BE2C (cell line): ENCODE measurements around the gene PRKN.

ENCODE experiments used
- DNase-seq: peaks from one replicate; pipeline ENCODE4 v3.0.0-alpha.2; 2020
- H3K27me3 ChIP-seq: fragments of 250-450 bp; sonication (Bioruptor Pico); 2 replicates; pipeline ENCODE4 v1.5.1; 2020; ENCODE audit warnings: mild to moderate bottlenecking
- H3K36me3 ChIP-seq: fragments of 250-450 bp; sonication (Bioruptor Pico); 2 replicates; pipeline ENCODE4 v1.5.1; 2020; ENCODE audit warnings: mild to moderate bottlenecking
- H3K4me1 ChIP-seq: fragments of 250-450 bp; sonication (Bioruptor Pico); 2 replicates; pipeline ENCODE4 v1.5.1; 2020
- H3K4me3 ChIP-seq: 2 replicates; pipeline ENCODE4 v1.5.1; 2011; ENCODE audit warnings: low read depth, low read length
- H3K9me3 ChIP-seq: fragments of 250-450 bp; sonication (Bioruptor Pico); 2 replicates; pipeline ENCODE4 v1.5.1; 2020
- TF ChIP-seq, protein P1 (sequence below): IDR thresholded peaks from 2 replicates; pipeline ENCODE4 v1.5.1; 2012; ENCODE audit warnings: mild to moderate bottlenecking, low read depth, low read length

The PRKN gene

DNA sequence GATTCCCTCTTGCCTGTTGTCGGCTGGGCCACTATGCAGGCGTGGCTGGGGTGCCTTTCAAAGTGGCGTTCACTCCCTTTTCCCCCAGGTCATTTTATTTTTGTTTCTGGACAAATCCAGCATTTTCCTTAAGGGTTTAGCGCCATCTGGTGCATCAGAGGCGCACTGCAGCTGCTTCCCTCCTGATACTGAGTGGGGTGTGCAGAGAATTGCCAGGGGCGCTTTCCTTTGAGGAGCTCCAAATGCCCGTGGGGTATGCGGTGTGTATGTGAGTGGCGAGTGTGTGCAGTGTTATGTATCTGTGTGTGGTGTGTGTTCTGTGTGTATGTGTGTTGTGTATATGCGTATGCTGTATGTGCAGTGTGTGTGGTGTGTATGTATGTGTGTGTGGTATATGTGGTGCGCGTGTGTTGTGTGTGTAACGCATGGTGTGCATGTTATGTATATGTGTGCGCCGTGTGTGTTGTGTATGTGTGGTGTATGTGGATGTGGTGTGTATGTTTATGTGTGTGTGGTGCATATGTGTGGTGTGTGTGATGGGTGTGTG, 1353.6 kb downstream of the PRKN start:
- H3K4me1 ChIP-seq = no peaks in the 10 kb centered on the region; the same call in none of the 2 replicates
- no peak overlapping the region for H3K4me3 ChIP-seq
- H3K9me3 ChIP-seq = no peaks in the 10 kb centered on the region
- TF ChIP-seq, protein P1, sequence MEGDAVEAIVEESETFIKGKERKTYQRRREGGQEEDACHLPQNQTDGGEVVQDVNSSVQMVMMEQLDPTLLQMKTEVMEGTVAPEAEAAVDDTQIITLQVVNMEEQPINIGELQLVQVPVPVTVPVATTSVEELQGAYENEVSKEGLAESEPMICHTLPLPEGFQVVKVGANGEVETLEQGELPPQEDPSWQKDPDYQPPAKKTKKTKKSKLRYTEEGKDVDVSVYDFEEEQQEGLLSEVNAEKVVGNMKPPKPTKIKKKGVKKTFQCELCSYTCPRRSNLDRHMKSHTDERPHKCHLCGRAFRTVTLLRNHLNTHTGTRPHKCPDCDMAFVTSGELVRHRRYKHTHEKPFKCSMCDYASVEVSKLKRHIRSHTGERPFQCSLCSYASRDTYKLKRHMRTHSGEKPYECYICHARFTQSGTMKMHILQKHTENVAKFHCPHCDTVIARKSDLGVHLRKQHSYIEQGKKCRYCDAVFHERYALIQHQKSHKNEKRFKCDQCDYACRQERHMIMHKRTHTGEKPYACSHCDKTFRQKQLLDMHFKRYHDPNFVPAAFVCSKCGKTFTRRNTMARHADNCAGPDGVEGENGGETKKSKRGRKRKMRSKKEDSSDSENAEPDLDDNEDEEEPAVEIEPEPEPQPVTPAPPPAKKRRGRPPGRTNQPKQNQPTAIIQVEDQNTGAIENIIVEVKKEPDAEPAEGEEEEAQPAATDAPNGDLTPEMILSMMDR = peak; percentile 95
- H3K27me3 ChIP-seq = no peaks in the 10 kb centered on the region
- H3K36me3 ChIP-seq = no peaks in the 10 kb centered on the region
- DNase-seq = peak; percentile 72

DNA sequence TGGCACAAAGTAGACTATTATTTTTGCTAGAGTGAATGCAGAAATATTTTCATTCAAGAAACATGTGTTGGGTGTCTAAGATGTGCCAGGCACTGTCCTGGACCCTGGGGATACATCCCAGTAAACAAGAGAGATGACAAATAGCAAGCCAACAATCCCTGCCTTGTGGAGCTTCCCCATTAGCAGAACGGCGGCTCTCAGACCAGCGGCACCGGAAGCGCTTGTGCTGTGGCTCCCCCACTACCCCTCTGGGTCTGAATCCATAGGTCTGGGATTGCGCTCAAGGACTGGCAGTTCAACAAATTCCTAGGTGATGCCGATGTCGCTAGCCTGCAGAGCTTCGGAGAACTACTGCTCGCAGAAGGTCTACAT, 1355.2 kb downstream of the PRKN start:
- no peaks in the 10 kb centered on the region for H3K36me3 ChIP-seq
- H3K27me3 ChIP-seq = no peaks in the 10 kb centered on the region
- H3K4me1 ChIP-seq = no peaks in the 10 kb centered on the region; the same call in none of the 2 replicates
- H3K9me3 ChIP-seq = no peaks in the 10 kb centered on the region
- DNase-seq = no peak
- no peak overlapping the region for H3K4me3 ChIP-seq
- TF ChIP-seq, protein P1 = no peak

DNA sequence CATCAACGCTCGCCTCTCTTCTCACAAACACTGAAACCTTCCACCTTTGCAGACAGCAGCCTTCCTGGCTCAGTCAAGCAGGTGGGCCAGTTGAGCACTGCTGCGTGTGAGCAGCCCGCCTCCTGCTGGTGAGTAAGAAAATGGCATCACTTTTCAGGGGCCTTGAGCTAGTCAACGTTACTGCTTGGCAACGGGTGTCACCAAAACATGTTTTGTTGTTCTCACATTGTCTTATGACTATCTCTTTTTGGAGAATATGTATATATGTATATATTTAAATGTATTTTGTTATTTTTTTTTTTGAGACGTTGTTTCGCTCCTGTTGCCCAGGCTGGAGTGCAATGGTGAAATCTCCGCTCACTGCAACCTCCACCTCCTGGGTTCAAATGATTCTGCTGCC, 1356.7 kb downstream of the PRKN start:
- no peaks in the 10 kb centered on the region for H3K9me3 ChIP-seq
- peak; percentile 66 for DNase-seq

DNA sequence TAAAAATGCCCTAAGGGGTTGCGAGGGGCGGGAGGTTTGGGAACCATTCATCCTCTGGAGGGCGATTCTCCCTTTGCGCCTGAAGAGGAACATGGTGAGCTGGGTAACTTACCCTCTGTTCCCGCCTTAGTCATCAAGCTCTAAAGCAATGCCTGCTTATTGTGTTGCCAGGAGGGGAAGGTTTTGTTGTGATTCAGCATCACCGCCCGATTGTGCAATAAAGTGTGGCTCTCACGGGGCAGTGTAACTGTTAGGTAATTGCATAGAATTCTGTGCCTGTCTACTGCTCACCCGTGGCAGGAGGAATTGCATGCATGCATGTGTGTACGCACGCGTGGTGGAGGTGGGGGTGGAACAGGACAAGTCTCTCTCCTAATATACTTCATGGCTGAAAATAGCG, 1358.2 kb downstream of the PRKN start:
- no peak for DNase-seq
- Histone ChIP-seq H3K4me1 (no peaks in the 10 kb centered on the region), H3K9me3 (no peaks in the 10 kb centered on the region), H3K4me3 (no peak overlapping the region), H3K36me3 (no peaks in the 10 kb centered on the region), H3K27me3 (no peaks in the 10 kb centered on the region)
- TF ChIP-seq, protein P1 = no peak

More for the DNA sequence above, 1356.7 kb downstream of the PRKN start:
- TF ChIP-seq, protein P1 = peak; percentile 94
- H3K4me3 ChIP-seq = no peak overlapping the region
- no peaks in the 10 kb centered on the region; the same call in none of the 2 replicates for H3K4me1 ChIP-seq
- no peaks in the 10 kb centered on the region for H3K27me3 ChIP-seq
- H3K36me3 ChIP-seq = no peaks in the 10 kb centered on the region

DNA sequence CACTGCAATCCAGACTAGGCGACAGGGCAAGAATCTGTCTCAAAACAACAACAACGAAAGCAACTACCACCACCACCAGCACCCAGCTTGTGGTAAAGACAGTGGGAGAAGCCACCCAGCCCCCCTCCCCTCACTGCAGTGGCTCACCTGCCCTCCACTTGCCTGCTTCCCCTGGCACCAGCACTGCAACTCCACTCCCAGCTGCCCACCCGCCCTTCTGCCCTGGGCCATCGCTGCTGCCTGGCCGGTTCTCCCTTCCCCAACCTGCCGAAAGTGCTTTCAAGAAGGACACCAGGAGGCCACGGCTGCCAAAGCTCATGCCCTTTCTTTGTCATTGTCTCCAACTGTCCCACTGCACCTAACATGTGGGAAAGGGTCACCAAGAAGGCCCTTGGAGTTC, 1359.1 kb downstream of the PRKN start:
- H3K4me1 ChIP-seq = no peaks in the 10 kb centered on the region
- no peaks in the 10 kb centered on the region for H3K27me3 ChIP-seq
- no peak for DNase-seq
- H3K36me3 ChIP-seq = no peaks in the 10 kb centered on the region
- no peak overlapping the region for H3K4me3 ChIP-seq
- TF ChIP-seq, protein P1 = no peak
- H3K9me3 ChIP-seq = no peaks in the 10 kb centered on the region

DNA sequence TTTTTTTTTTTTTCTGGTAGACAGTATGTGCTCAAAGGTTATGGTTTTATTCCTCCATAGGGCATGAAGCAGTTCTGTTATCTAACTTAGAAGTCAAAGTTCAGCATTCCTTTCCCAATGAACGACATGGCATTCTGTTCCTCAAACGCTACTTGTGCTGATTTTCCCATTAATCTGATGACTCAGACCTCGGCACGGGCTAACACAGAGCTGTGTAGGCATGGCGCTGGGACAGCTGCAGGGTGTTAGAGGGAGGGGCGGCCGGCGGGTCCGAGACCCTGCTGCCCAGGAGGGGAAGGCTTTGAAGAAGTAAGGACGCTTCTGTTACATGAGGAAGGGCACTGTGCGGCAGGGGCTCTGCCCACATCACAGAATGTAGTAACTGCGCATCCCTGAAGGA, 1360.1 kb downstream of the PRKN start:
- Histone ChIP-seq H3K9me3 (no peaks in the 10 kb centered on the region; the same call in 1 of the 2 replicates), H3K4me1 (no peaks in the 10 kb centered on the region), H3K36me3 (no peaks in the 10 kb centered on the region), H3K27me3 (no peaks in the 10 kb centered on the region), H3K4me3 (no peak overlapping the region)
- TF ChIP-seq, protein P1 = no peak
- DNase-seq = no peak
